Measurements from ENCODE around the gene CAMKK1. TPM values are rescaled to one million over a fixed set of nuclear protein-coding genes. Genes with fewer than 3 reads are reported as not detected.

CAMKK1 gene
- total and polyA plus RNA-seq, 2 donors from 2014 or later: 2.6 to 6.0 TPM

DNA sequence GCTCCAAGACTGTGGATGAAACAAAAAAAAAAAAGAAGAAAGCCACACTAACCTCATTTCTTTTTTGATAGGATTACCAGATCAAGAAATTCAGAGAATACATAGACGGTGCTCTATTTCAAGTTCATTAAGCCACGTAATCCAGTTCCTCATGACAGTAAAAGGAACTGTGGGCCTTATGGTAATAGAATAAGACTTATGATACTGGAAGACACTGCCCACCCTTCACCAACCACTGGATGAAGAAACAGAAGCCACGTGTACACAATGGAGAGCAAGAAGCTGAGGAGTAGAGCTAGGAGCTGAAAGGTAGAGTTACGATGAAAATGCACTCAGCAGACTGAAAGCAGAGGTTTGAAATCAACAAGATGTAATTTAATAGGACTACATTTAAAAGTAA is 58.0 kb downstream of the CAMKK1 start:
- peaks cover 0 to 5% (median 0%) of the 10 kb centered on the region in 3 donors for H3K4me1 ChIP-seq (ENCODE audit: control insufficient read depth in 2 of 3, insufficient read depth in 2 of 3, low read depth in 1 of 3, low read length in 3 of 3)
- H3K9me3 ChIP-seq (ENCODE audit: control insufficient read depth in 2 of 3, insufficient read depth in 1 of 3, low read length in 3 of 3): no peaks in the 10 kb centered on the region
- DNase-seq: no peak
- intact Hi-C loops (cut with DNase I): no loop called here
- no peak for FAIRE-seq
- TF ChIP-seq, protein P1, sequence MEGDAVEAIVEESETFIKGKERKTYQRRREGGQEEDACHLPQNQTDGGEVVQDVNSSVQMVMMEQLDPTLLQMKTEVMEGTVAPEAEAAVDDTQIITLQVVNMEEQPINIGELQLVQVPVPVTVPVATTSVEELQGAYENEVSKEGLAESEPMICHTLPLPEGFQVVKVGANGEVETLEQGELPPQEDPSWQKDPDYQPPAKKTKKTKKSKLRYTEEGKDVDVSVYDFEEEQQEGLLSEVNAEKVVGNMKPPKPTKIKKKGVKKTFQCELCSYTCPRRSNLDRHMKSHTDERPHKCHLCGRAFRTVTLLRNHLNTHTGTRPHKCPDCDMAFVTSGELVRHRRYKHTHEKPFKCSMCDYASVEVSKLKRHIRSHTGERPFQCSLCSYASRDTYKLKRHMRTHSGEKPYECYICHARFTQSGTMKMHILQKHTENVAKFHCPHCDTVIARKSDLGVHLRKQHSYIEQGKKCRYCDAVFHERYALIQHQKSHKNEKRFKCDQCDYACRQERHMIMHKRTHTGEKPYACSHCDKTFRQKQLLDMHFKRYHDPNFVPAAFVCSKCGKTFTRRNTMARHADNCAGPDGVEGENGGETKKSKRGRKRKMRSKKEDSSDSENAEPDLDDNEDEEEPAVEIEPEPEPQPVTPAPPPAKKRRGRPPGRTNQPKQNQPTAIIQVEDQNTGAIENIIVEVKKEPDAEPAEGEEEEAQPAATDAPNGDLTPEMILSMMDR (IDR thresholded peaks at IDR 0.05; ENCODE audit: borderline replicate concordance, extremely low read depth, insufficient read depth): no peak
- no peak overlapping the region for H3K4me3 ChIP-seq (ENCODE audit: low read length in 3 of 3)
- no peak overlapping the region for H3K27ac ChIP-seq (ENCODE audit: low read depth in 2 of 2, low read length in 2 of 2)
- H3K27me3 ChIP-seq (ENCODE audit: control insufficient read depth, insufficient read depth, low read length): no peaks in the 10 kb centered on the region
- peaks cover 4 to 22% (median 10%) of the 10 kb centered on the region in 3 donors for H3K36me3 ChIP-seq (ENCODE audit: control insufficient read depth in 2 of 3, insufficient read depth in 3 of 3, low read length in 3 of 3)
- no peak overlapping the region for H3K9ac ChIP-seq (ENCODE audit: low read length in 3 of 3)

DNA sequence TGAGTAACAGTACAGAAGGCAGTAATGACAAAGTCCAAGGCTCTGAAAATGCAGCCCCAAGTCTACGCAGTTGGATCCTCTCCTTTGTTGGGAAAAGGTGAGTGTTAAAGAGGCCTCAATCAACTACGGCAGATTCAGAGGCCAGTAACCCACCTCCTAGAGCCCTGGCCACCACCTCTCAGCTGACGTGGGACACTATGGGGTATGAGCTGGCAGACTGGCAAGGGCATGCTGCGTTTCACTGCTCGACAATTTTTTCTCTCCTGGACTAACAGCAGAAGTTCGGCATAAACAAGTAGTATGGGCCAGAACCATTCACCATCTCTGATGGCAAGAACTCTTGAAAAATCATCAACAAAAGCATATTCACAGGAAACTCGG is 64.0 kb downstream of the CAMKK1 start:
- Histone ChIP-seq H3K4me1 (ENCODE audit: control insufficient read depth in 2 of 3, insufficient read depth in 2 of 3, low read depth in 1 of 3, low read length in 3 of 3) (peaks cover 0 to 5% (median 0%) of the 10 kb centered on the region in 3 donors), H3K9ac (ENCODE audit: low read length in 3 of 3) (no peak overlapping the region), H3K4me3 (ENCODE audit: low read length in 3 of 3) (no peak overlapping the region), H3K9me3 (ENCODE audit: control insufficient read depth in 2 of 3, insufficient read depth in 1 of 3, low read length in 3 of 3) (no peaks in the 10 kb centered on the region), H3K36me3 (ENCODE audit: control insufficient read depth in 2 of 3, insufficient read depth in 3 of 3, low read length in 3 of 3) (peaks cover 4 to 29% (median 15%) of the 10 kb centered on the region in 3 donors), H3K27me3 (ENCODE audit: control insufficient read depth, insufficient read depth, low read length) (no peaks in the 10 kb centered on the region), H3K27ac (ENCODE audit: low read depth in 2 of 2, low read length in 2 of 2) (no peak overlapping the region)
- TF ChIP-seq, protein P1 (IDR thresholded peaks at IDR 0.05; ENCODE audit: borderline replicate concordance, extremely low read depth, insufficient read depth): no peak
- intact Hi-C loops (cut with DNase I): no loop called here
- FAIRE-seq (no peak), DNase-seq (no peak)

DNA sequence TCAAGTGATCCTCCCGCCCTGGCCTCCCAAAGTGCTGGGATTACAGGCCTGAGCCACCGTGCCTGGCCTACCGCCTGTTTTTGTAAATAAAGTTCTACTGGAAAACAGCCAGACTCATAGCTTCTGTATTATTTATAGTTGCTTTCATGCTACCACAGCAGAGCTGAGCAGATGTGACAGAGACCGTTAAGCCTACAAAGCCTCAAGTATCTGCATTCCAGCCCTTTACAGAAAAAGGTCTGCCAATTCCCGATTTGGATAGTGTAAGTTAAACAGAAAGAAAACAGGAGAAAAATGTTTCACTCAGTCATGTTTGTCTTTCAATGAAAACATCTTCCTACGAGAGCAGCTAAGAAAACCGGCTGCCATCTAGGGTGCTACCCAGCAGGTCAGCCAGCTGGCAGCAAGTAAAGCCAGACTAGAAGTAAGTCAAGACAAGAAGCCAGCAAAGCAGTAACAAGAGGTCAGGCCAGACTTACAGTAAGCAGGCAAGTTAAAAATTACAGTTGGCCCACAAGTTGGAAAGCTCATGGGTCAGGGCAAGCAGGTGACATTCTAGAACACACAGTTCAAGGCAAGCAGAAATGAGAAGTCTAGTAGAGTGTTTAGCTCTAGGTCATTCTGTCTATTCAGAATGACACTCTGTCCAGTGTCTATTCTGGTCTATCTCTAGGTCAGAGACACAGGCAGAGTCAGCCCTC is 64.6 kb downstream of the CAMKK1 start:
- TF ChIP-seq, protein P1 (IDR thresholded peaks at IDR 0.05; ENCODE audit: borderline replicate concordance, extremely low read depth, insufficient read depth): no peak
- H3K27me3 ChIP-seq (ENCODE audit: control insufficient read depth, insufficient read depth, low read length): no peaks in the 10 kb centered on the region
- FAIRE-seq (no peak), DNase-seq (peak in 1 of 5 donors; percentile 18)
- no peak overlapping the region for H3K9ac ChIP-seq (ENCODE audit: low read length in 3 of 3)
- H3K9me3 ChIP-seq (ENCODE audit: control insufficient read depth in 2 of 3, insufficient read depth in 1 of 3, low read length in 3 of 3): no peaks in the 10 kb centered on the region
- intact Hi-C loops (cut with DNase I): no loop called here
- H3K36me3 ChIP-seq (ENCODE audit: control insufficient read depth in 2 of 3, insufficient read depth in 3 of 3, low read length in 3 of 3): peaks cover 4 to 33% (median 18%) of the 10 kb centered on the region in 3 donors
- H3K4me1 ChIP-seq (ENCODE audit: control insufficient read depth in 2 of 3, insufficient read depth in 2 of 3, low read depth in 1 of 3, low read length in 3 of 3): peaks cover 0 to 5% (median 0%) of the 10 kb centered on the region in 3 donors
- no peak overlapping the region for H3K27ac ChIP-seq (ENCODE audit: low read depth in 2 of 2, low read length in 2 of 2)
- no peak overlapping the region for H3K4me3 ChIP-seq (ENCODE audit: low read length in 3 of 3)
